Neural progenitor cell (in vitro differentiated cells): Measurements from ENCODE around the gene HMGB3.

ENCODE experiments used
- CTCF ChIP-seq: fragments of 200-600 bp; sonication (generic); IDR thresholded peaks from 2 replicates; pipeline ENCODE4 v1.5.1; 2017; ENCODE audit warnings: antibody characterized with exemption, mild to moderate bottlenecking
- EZH2 ChIP-seq: fragments of 200-600 bp; sonication (generic); IDR thresholded peaks from 2 replicates; pipeline ENCODE4 v1.6.1; 2017; ENCODE audit warnings: antibody characterized with exemption, mild to moderate bottlenecking, moderate library complexity

GRCh38 chrX:150972450-150972849, 10.7 kb upstream of the HMGB3 start:
- TF ChIP-seq CTCF (no peak), EZH2 (no peak)
